H1 (cell line): Measurements from ENCODE around the gene ZNF804B. TPM values are rescaled to one million over a fixed set of nuclear protein-coding genes. Genes with fewer than 3 reads are reported as not detected.

Experiments used
- CTCF ChIA-PET: fragments of 300-600 bp; sonication (Branson Sonifier 250); formaldehyde crosslinking; loops from one replicate; lab custom pipeline; 2021; ENCODE audit not compliant: partially characterized antibody; lab: Charles Lee
- POLR2A ChIA-PET: fragments of 300-600 bp; sonication (Branson Sonifier 250); formaldehyde crosslinking; loops from one replicate; lab custom pipeline; 2021; ENCODE audit warnings: inconsistent platforms; ENCODE audit not compliant: partially characterized antibody; lab: Charles Lee
- DNase-seq, 2 experiments: peaks; one replicate each; pipeline versions ENCODE4 v3.0.0 to v3.0.0-alpha.2; 2010 to 2022; ENCODE audit warnings: low spot score in 2 of 2, low read depth in 1 of 2, mixed read lengths in 1 of 2
- FAIRE-seq: peaks from 2 replicates; lab custom pipeline; 2011; peaks lifted over from hg19 to GRCh38; lab: Jason Lieb, UNC
- H2AFZ ChIP-seq: 2 replicates; pipeline ENCODE4 v1.8.1; 2012; ENCODE audit warnings: low read length, inconsistent platforms
- H2AK5ac ChIP-seq: 2 replicates; pipeline ENCODE4 v1.6.1; 2013; ENCODE audit warnings: low read depth, low read length
- H2BK120ac ChIP-seq: replicated peaks from 2 replicates; pipeline ENCODE3; 2013; ENCODE audit warnings: low read depth, low read length, inconsistent platforms
- H2BK12ac ChIP-seq: 2 replicates; pipeline ENCODE4 v1.6.1; 2013; ENCODE audit warnings: low read depth, low read length
- H2BK15ac ChIP-seq: 2 replicates; pipeline ENCODE4 v1.6.1; 2013; ENCODE audit warnings: low read length
- H2BK20ac ChIP-seq: 2 replicates; pipeline ENCODE4 v1.6.1; 2013; ENCODE audit warnings: low read length
- H2BK5ac ChIP-seq: 2 replicates; pipeline ENCODE4 v1.6.1; 2013; ENCODE audit warnings: low read depth, low read length
- H3K14ac ChIP-seq: 2 replicates; pipeline ENCODE4 v1.6.1; 2013; ENCODE audit warnings: inconsistent platforms; ENCODE audit not compliant: insufficient read length
- H3K18ac ChIP-seq: 2 replicates; pipeline ENCODE4 v1.6.1; 2013; ENCODE audit warnings: low read length; ENCODE audit errors: extremely low read depth
- H3K23ac ChIP-seq: 2 replicates; pipeline ENCODE4 v1.6.1; 2013; ENCODE audit warnings: inconsistent platforms; ENCODE audit not compliant: insufficient read length
- H3K23me2 ChIP-seq: 2 replicates; pipeline ENCODE4 v1.6.1; 2013; ENCODE audit warnings: low read depth, low read length
- H3K27ac ChIP-seq: 2 replicates; pipeline ENCODE4 v1.6.1; 2011; ENCODE audit warnings: low read depth, low read length, inconsistent platforms
- H3K27me3 ChIP-seq, 4 experiments: replicated peaks in 1 of 4; 1 replicate in 1 of 4; 2 replicates in 3 of 4; pipeline versions ENCODE4 v1.6.1 to v1.8.1; 2011 to 2013; ENCODE audit warnings: low read length in 3 of 4, mild to moderate bottlenecking in 3 of 4, inconsistent platforms in 2 of 4, mixed read lengths in 2 of 4, moderate library complexity in 1 of 4; ENCODE audit not compliant: control insufficient read depth in 3 of 4, insufficient read depth in 3 of 4; ENCODE audit errors: extremely low read depth in 1 of 4
- H3K36me3 ChIP-seq, 4 experiments: 2 replicates each; pipeline versions ENCODE4 v1.6.1 to v1.8.1; 2011 to 2013; ENCODE audit warnings: mild to moderate bottlenecking in 4 of 4, low read length in 3 of 4, moderate library complexity in 2 of 4, control low read depth in 1 of 4, inconsistent platforms in 1 of 4; ENCODE audit not compliant: insufficient read depth in 4 of 4, control insufficient read depth in 2 of 4
- H3K4ac ChIP-seq: replicated peaks from 2 replicates; pipeline ENCODE3; 2013; ENCODE audit warnings: low read length, low read depth, mixed read lengths, inconsistent platforms; ENCODE audit not compliant: insufficient read length
- H3K4me1 ChIP-seq, 4 experiments: replicated peaks in 1 of 4; 1 replicate in 1 of 4; 2 replicates in 3 of 4; pipeline versions ENCODE4 v1.6.1 to v1.8.1; 2011 to 2013; ENCODE audit warnings: low read length in 3 of 4, inconsistent platforms in 2 of 4, mixed read lengths in 1 of 4; ENCODE audit not compliant: insufficient read depth in 4 of 4, control insufficient read depth in 3 of 4
- H3K4me2 ChIP-seq, 2 experiments: 2 replicates each; pipeline versions ENCODE4 v1.6.1 to v1.8.1; 2011 to 2013; ENCODE audit warnings: low read depth in 2 of 2, low read length in 2 of 2, control low read depth in 1 of 2, inconsistent platforms in 1 of 2, mild to moderate bottlenecking in 1 of 2; ENCODE audit not compliant: insufficient read depth in 1 of 2
- H3K4me3 ChIP-seq, 4 experiments: fragments of 200-600, 300-600 bp in 1 of 4; sonication (generic), shearing (Covaris generic), sonication (Bioruptor Twin) in 1 of 4; 2 replicates each; pipeline versions ENCODE4 v1.5.1 to v1.8.1; 2011 to 2016; ENCODE audit warnings: low read length in 4 of 4, low read depth in 3 of 4, control low read depth in 2 of 4, inconsistent platforms in 2 of 4, mild to moderate bottlenecking in 2 of 4, mixed read lengths in 1 of 4, moderate library complexity in 1 of 4; ENCODE audit not compliant: insufficient read depth in 2 of 4; ENCODE audit errors: extremely low read depth in 1 of 4
- H3K56ac ChIP-seq: replicated peaks from 2 replicates; pipeline ENCODE3; 2013; ENCODE audit warnings: low read depth, mild to moderate bottlenecking, mixed read lengths, low read length, inconsistent platforms; ENCODE audit not compliant: insufficient read length
- H3K79me1 ChIP-seq: 2 replicates; pipeline ENCODE4 v1.6.1; 2013; ENCODE audit warnings: low read depth, low read length, control low read depth
- H3K79me2 ChIP-seq, 2 experiments: 2 replicates each; pipeline versions ENCODE4 v1.6.1 to v1.8.1; 2012 to 2013; ENCODE audit warnings: low read length in 2 of 2, mild to moderate bottlenecking in 2 of 2, inconsistent platforms in 1 of 2; ENCODE audit not compliant: insufficient read depth in 2 of 2, control insufficient read depth in 1 of 2
- H3K9ac ChIP-seq, 4 experiments: replicated peaks in 1 of 4; 1 replicate in 1 of 4; 2 replicates in 3 of 4; pipeline versions ENCODE4 v1.6.1 to v1.8.1; 2011 to 2013; ENCODE audit warnings: low read depth in 3 of 4, low read length in 3 of 4, control low read depth in 2 of 4, mild to moderate bottlenecking in 2 of 4, moderate library complexity in 2 of 4, inconsistent platforms in 1 of 4; ENCODE audit errors: extremely low read depth in 1 of 4
- H3K9me3 ChIP-seq, 2 experiments: 2 replicates each; pipeline versions ENCODE4 v1.6.1 to v1.8.1; 2012 to 2013; ENCODE audit warnings: mild to moderate bottlenecking in 2 of 2, moderate library complexity in 2 of 2, control low read depth in 1 of 2, inconsistent platforms in 1 of 2, low read depth in 1 of 2, low read length in 1 of 2, mixed read lengths in 1 of 2; ENCODE audit not compliant: insufficient read depth in 2 of 2
- H4K20me1 ChIP-seq, 2 experiments: replicated peaks in 1 of 2; 2 replicates each; pipeline versions ENCODE3 to v1.8.1; 2011 to 2013; ENCODE audit warnings: inconsistent platforms in 2 of 2, low read length in 2 of 2, mild to moderate bottlenecking in 1 of 2; ENCODE audit not compliant: insufficient read depth in 2 of 2, control insufficient read depth in 1 of 2
- H4K5ac ChIP-seq: 2 replicates; pipeline ENCODE4 v1.6.1; 2013; ENCODE audit warnings: low read length, low read depth, mixed read lengths, inconsistent platforms; ENCODE audit not compliant: insufficient read length
- H4K8ac ChIP-seq: 2 replicates; pipeline ENCODE4 v1.8.0; 2013; ENCODE audit warnings: mild to moderate bottlenecking, moderate library complexity, low read length, inconsistent platforms; ENCODE audit not compliant: insufficient read depth; ENCODE audit errors: extremely low read depth
- H4K91ac ChIP-seq: replicated peaks from 2 replicates; pipeline ENCODE3; 2013; ENCODE audit warnings: low read length, mixed read lengths, inconsistent platforms; ENCODE audit not compliant: insufficient read length
- ASH2L ChIP-seq: fragments of 200-600, 300-600 bp; sonication (generic); IDR thresholded peaks from one replicate; pipeline ENCODE4 v1.7.1; 2017; ENCODE audit warnings: low read length
- BCL11A ChIP-seq, 2 experiments: IDR thresholded peaks; one replicate each; pipeline ENCODE4 v1.6.1; 2011; ENCODE audit warnings: low read depth in 2 of 2, low read length in 2 of 2, mild to moderate bottlenecking in 2 of 2
- BRCA1 ChIP-seq: IDR thresholded peaks from 2 replicates; pipeline ENCODE4 v1.6.1; 2012; ENCODE audit warnings: low read depth, low read length, improper control_type of control experiment
- CREB1 ChIP-seq: IDR thresholded peaks from 2 replicates; pipeline ENCODE4 v1.6.1; 2012; ENCODE audit warnings: inconsistent platforms
- EGR1 ChIP-seq: IDR thresholded peaks from 2 replicates; pipeline ENCODE4 v1.6.1; 2011; ENCODE audit warnings: low read depth, low read length, borderline replicate concordance
- JUN ChIP-seq: IDR thresholded peaks from 2 replicates; pipeline ENCODE4 v1.6.1; 2011; ENCODE audit warnings: low read depth, mild to moderate bottlenecking, improper control_type of control experiment, low read length
- JUND ChIP-seq: IDR thresholded peaks from 2 replicates; pipeline ENCODE4 v1.6.1; 2011; ENCODE audit warnings: mild to moderate bottlenecking, improper control_type of control experiment, low read length
- KDM1A ChIP-seq: fragments of 200-600, 300-600 bp; sonication (generic); IDR thresholded peaks from 2 replicates; pipeline ENCODE4 v1.7.1; 2016; ENCODE audit warnings: mild to moderate bottlenecking, low read length, borderline replicate concordance
- MAFK ChIP-seq: IDR thresholded peaks from 2 replicates; pipeline ENCODE4 v1.6.1; 2012; ENCODE audit warnings: low read depth, mild to moderate bottlenecking, improper control_type of control experiment, low read length
- RNF2 ChIP-seq: fragments of 200-900, 300-1000 bp; sonication (generic); IDR thresholded peaks from 2 replicates; pipeline ENCODE4 v1.7.1; 2016; ENCODE audit warnings: borderline replicate concordance, low read depth, mild to moderate bottlenecking, antibody characterized with exemption, low read length; ENCODE audit not compliant: poor library complexity, severe bottlenecking; ENCODE audit errors: missing control alignments
- SP2 ChIP-seq: IDR thresholded peaks from 2 replicates; pipeline ENCODE4 v1.6.1; 2012; ENCODE audit warnings: mild to moderate bottlenecking, low read length, inconsistent platforms
- TAF1 ChIP-seq: IDR thresholded peaks from 2 replicates; pipeline ENCODE4 v1.6.1; 2011; ENCODE audit warnings: mild to moderate bottlenecking, low read depth, low read length
- TCF12 ChIP-seq: IDR thresholded peaks from 2 replicates; pipeline ENCODE4 v1.6.1; 2011; ENCODE audit warnings: low read depth, mild to moderate bottlenecking, low read length
- TEAD4 ChIP-seq: IDR thresholded peaks from 2 replicates; pipeline ENCODE4 v1.6.1; 2012; ENCODE audit warnings: low read depth, low read length, inconsistent platforms, mixed read lengths
- WGBS, 2 experiments: shearing (Covaris generic) in 1 of 2; methylation state at CpG; one replicate each; pipeline versions ENCODE4 v1.1.6 to v1.1.7; 2013 to 2015; ENCODE audit warnings: low lambda C conversion rate in 2 of 2, mixed read lengths in 2 of 2, inconsistent platforms in 1 of 2, low coverage in 1 of 2, missing lambda C conversion rate in 1 of 2; ENCODE audit not compliant: insufficient replicate concordance in 2 of 2, insufficient coverage in 1 of 2, insufficient read length in 1 of 2; ENCODE audit errors: extremely low coverage in 1 of 2, missing lambda C conversion rate in 1 of 2; 5-methylcytosine and 5-hydroxymethylcytosine counted together
- polyA plus RNA-seq, 7 experiments: library from polyadenylated mRNA; depleted of rRNA in 3 of 7; stranded (reverse) in 5 of 7; unstranded in 2 of 7; fragments of >200 nt in 5 of 7; fragments of 200-250 nt in 2 of 7; gene quantifications; 1 replicate in 5 of 7; 2 replicates in 1 of 7; 4 replicates in 1 of 7; pipeline versions ENCODE4 v1.2.1 to v1.2.3, GENCODE V29; 2011 to 2013; ENCODE audit warnings: missing spikeins in 2 of 7, mixed read lengths in 2 of 7
- total RNA-seq: library from RNA; stranded (reverse); fragmentation: NEBNext Ultra II Directional; extraction: Animal tissue kit (Norgen Biotek cat#: 25700); gene quantifications from 2 replicates; pipeline ENCODE4 v1.2.1, GENCODE V29; 2021
- TF ChIP-seq, protein P1 (sequence below): IDR thresholded peaks from 2 replicates; pipeline ENCODE4 v1.6.1; 2012; ENCODE audit warnings: inconsistent platforms

The ZNF804B gene
- total and polyA plus RNA-seq, 2 of the 8 experiments (the other 6 are each of a cell fraction or from before 2014, with no cell fraction given): not detected

DNA sequence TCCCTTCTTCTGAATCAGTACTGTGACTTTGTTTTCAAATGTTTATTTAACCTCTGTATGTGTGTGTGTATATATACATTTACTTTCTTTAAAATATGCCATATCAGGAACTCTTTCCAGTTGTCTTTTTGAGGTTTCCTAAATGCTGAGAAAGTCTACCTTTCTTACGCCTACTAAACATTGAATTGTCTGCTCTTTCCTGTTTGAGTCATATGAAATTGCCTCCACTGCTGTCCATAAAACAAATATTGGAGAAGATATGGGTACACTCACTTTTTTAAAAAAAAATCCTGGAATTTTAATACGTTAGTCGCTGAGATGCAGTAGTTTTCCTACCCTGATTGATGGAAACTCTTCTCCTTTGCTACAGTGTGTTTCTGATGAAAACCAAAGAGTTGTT is 334.8 kb downstream of the ZNF804B start:
- FAIRE-seq: no peak
- no peak overlapping the region for H2BK20ac ChIP-seq

More for the DNA sequence above, 334.8 kb downstream of the ZNF804B start:
- Histone ChIP-seq H2AFZ (no peak overlapping the region), H4K8ac (no peak overlapping the region), H3K27ac (no peak overlapping the region), H2BK12ac (no peak overlapping the region), H3K4me1 (peaks cover 0 to 11% (median 0%) of the 10 kb centered on the region in 4 experiments; a peak in 1 of 7 replicates), H2BK15ac (no peak overlapping the region), H3K23me2 (no peaks in the 10 kb centered on the region), H3K4me2 (no peak overlapping the region), H2BK5ac (no peak overlapping the region), H3K9me3 (no peaks in the 10 kb centered on the region), H2AK5ac (no peak overlapping the region), H3K36me3 (no peaks in the 10 kb centered on the region), H2BK120ac (no peak overlapping the region), H3K4ac (no peak overlapping the region), H3K79me2 (no peaks in the 10 kb centered on the region), H3K14ac (no peak overlapping the region), H3K4me3 (no peak overlapping the region), H3K23ac (no peak overlapping the region), H3K27me3 (no peaks in the 10 kb centered on the region), H4K5ac (no peak overlapping the region), H3K18ac (no peak overlapping the region), H4K91ac (no peak overlapping the region), H3K9ac (no peak overlapping the region), H4K20me1 (no peaks in the 10 kb centered on the region), H3K79me1 (no peaks in the 10 kb centered on the region), H3K56ac (no peak overlapping the region)
- CTCF ChIA-PET: interaction anchor here (0.6 kb wide), 1 partner anchor 20 kb away, joined by 5 read pairs; no protein-coding TSS in a partner anchor
- WGBS, 2 experiments: 91% methylated on average over 3 of the region's 3 CpGs; no CpG with 5 or more reads in 1 of the 2 experiments
- TF ChIP-seq MAFK (no peak), JUN (no peak), JUND (no peak), TEAD4 (no peak), BCL11A (IDR thresholded peaks at IDR 0.05; ENCODE audit: low read depth in 2 of 2, low read length in 2 of 2) (no peak), CREB1 (no peak), SP2 (no peak), TAF1 (no peak), RNF2 (no peak), EGR1 (no peak), ASH2L (no peak), BRCA1 (no peak), KDM1A (no peak), TCF12 (no peak)
- TF ChIP-seq, protein P1, sequence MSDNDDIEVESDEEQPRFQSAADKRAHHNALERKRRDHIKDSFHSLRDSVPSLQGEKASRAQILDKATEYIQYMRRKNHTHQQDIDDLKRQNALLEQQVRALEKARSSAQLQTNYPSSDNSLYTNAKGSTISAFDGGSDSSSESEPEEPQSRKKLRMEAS: no peak
- no peak for DNase-seq
- POLR2A ChIA-PET: no interaction called here
